ENCODE measurements around the gene LYRM4. TPM values are rescaled to one million over a fixed set of nuclear protein-coding genes. Genes with fewer than 3 reads are reported as not detected.

Gene LYRM4
- total and polyA plus RNA-seq, 2 experiments from 2014 or later, result 51.0 to 62.0 TPM

- no peak for TF ChIP-seq REST (IDR thresholded peaks at IDR 0.05; ENCODE audit: unreplicated experiment)
- no peak for TF ChIP-seq CREB1 (CRISPR knock-in tag; IDR thresholded peaks at IDR 0.05; ENCODE audit: low read depth)
- TF ChIP-seq JUNB (IDR thresholded peaks at IDR 0.05; ENCODE audit: unreplicated experiment), result no peak
- no peak for TF ChIP-seq POLR2AphosphoS5 (IDR thresholded peaks at IDR 0.05; ENCODE audit: low read depth)
- no peak for TF ChIP-seq EZH2phosphoT487 (IDR thresholded peaks at IDR 0.05; ENCODE audit: unreplicated experiment)
- no peak for TF ChIP-seq STAT1 (IDR thresholded peaks at IDR 0.05; ENCODE audit: unreplicated experiment)
- no peak for TF ChIP-seq ZNF462 (CRISPR knock-in tag; IDR thresholded peaks at IDR 0.05)
Observed at GRCh38 chr6:5087389-5087788, 173.4 kb downstream of the LYRM4 start (continued).
